GM23338 (cell line): ENCODE results near the gene HS6ST1.

Source experiments
- CREB1 ChIP-seq: fragments of 250-450 bp; sonication (Bioruptor Pico); IDR thresholded peaks from 2 replicates; pipeline ENCODE4 v1.5.0; 2020; ENCODE audit warnings: low read depth, mild to moderate bottlenecking, moderate library complexity
- CTCF ChIP-seq, 2 experiments: fragments of 200-600 bp in 1 of 2; sonication (generic) in 1 of 2; conservative IDR thresholded peaks; 2 replicates each; pipeline versions ENCODE4 v1.5.1 to v1.6.1; 2016 to 2017; ENCODE audit warnings: antibody characterized with exemption in 2 of 2, low read depth in 2 of 2, mild to moderate bottlenecking in 2 of 2, moderate library complexity in 1 of 2
- ETS1 ChIP-seq: IDR thresholded peaks from 2 replicates; pipeline ENCODE4 v1.6.1; 2016; ENCODE audit warnings: antibody characterized with exemption
- EZH2phosphoT487 ChIP-seq: fragments of 200-600 bp; sonication (generic); IDR thresholded peaks from one replicate; pipeline ENCODE4 v1.8.1; 2018; ENCODE audit warnings: antibody characterized with exemption; ENCODE audit not compliant: unreplicated experiment
- JUNB ChIP-seq: IDR thresholded peaks from one replicate; pipeline ENCODE4 v1.6.1; 2016; ENCODE audit warnings: antibody characterized with exemption; ENCODE audit not compliant: unreplicated experiment
- POLR2AphosphoS5 ChIP-seq: IDR thresholded peaks from 2 replicates; pipeline ENCODE4 v1.6.1; 2016; ENCODE audit warnings: antibody characterized with exemption, low read depth
- REST ChIP-seq: IDR thresholded peaks from one replicate; pipeline ENCODE4 v1.6.1; 2018; ENCODE audit warnings: antibody characterized with exemption; ENCODE audit not compliant: unreplicated experiment
- ZNF462 ChIP-seq: fragments of 250-450 bp; sonication (Bioruptor Pico); IDR thresholded peaks from 2 replicates; pipeline ENCODE4 v1.5.0; 2020; ENCODE audit warnings: mild to moderate bottlenecking, moderate library complexity

GRCh38 chr2:128310761-128311160 lies 7.9 kb downstream of the HS6ST1 start:
- TF ChIP-seq CTCF (conservative IDR thresholded peaks at IDR 0.05; ENCODE audit: low read depth in 2 of 2) = no peak
- no peak for TF ChIP-seq EZH2phosphoT487
- no peak for TF ChIP-seq CREB1 (CRISPR knock-in tag)
- TF ChIP-seq REST = no peak
- TF ChIP-seq ZNF462 = no peak
- no peak for TF ChIP-seq POLR2AphosphoS5
- TF ChIP-seq ETS1 = no peak
- TF ChIP-seq JUNB = no peak
